ENCODE results near the gene KRT77.

GRCh38 chr12:52704464-52704863 is 1.1 kb upstream of the KRT77 start:
- no peak for TF ChIP-seq POLR2A (IDR thresholded peaks at IDR 0.05)
- no peak for TF ChIP-seq POLR2AphosphoS5 (IDR thresholded peaks at IDR 0.05)

Data from stomach (tissue), 4 donors.